ENCODE measurements around the gene CCDC3.

The CCDC3 gene

GRCh38 chr10:13048762-13049161 is 47.2 kb upstream of the CCDC3 start:
- no peak overlapping the region for H3K4me2 ChIP-seq (ENCODE audit: low read depth, low read length, poor library complexity, severe bottlenecking)
- TF ChIP-seq CTCF (IDR thresholded peaks at IDR 0.05; ENCODE audit: insufficient read depth, low read length, poor library complexity, severe bottlenecking) (no peak), EZH2phosphoT487 (conservative IDR thresholded peaks at IDR 0.05; ENCODE audit: low read length) (no peak)
- no peaks in the 10 kb centered on the region for H3K36me3 ChIP-seq (ENCODE audit: low read length)
- no peak overlapping the region for H2AFZ ChIP-seq (ENCODE audit: low read depth, low read length, severe bottlenecking)
- H3K9ac ChIP-seq (ENCODE audit: low read length) = no peak overlapping the region
- no peak overlapping the region for H3K4me3 ChIP-seq (ENCODE audit: insufficient read depth, low read length, poor library complexity, severe bottlenecking)
- H3K27me3 ChIP-seq (ENCODE audit: low read length) = no peaks in the 10 kb centered on the region; the same call in 1 of the 2 replicates
- H3F3A ChIP-seq (ENCODE audit: insufficient read depth) = no peaks in the 10 kb centered on the region
- H3K79me2 ChIP-seq (ENCODE audit: insufficient read depth, low read length) = no peaks in the 10 kb centered on the region
- no peaks in the 10 kb centered on the region for H3K9me2 ChIP-seq (replicated peaks; ENCODE audit: insufficient read depth, low read length)
- H3K9me3 ChIP-seq (ENCODE audit: insufficient read depth, low read length) = no peaks in the 10 kb centered on the region
- no peak overlapping the region for H3K27ac ChIP-seq (ENCODE audit: low read depth, low read length)
- no peaks in the 10 kb centered on the region for H4K20me1 ChIP-seq (ENCODE audit: low read depth, low read length)

GRCh38 chr10:13047529-13048206 is 46.2 kb upstream of the CCDC3 start:
- TF ChIP-seq CTCF (IDR thresholded peaks at IDR 0.05; ENCODE audit: insufficient read depth, low read length, poor library complexity, severe bottlenecking) (no peak), EZH2phosphoT487 (conservative IDR thresholded peaks at IDR 0.05; ENCODE audit: low read length) (no peak)
- no peak overlapping the region for H2AFZ ChIP-seq (ENCODE audit: low read depth, low read length, severe bottlenecking)

GRCh38 chr10:13046851-13047528 is 45.5 kb upstream of the CCDC3 start:
- Histone ChIP-seq H3K9me3 (ENCODE audit: insufficient read depth, low read length) (no peaks in the 10 kb centered on the region), H3F3A (ENCODE audit: insufficient read depth) (no peaks in the 10 kb centered on the region), H3K27me3 (ENCODE audit: low read length) (no peaks in the 10 kb centered on the region; the same call in 1 of the 2 replicates), H4K20me1 (ENCODE audit: low read depth, low read length) (no peaks in the 10 kb centered on the region), H3K4me3 (ENCODE audit: insufficient read depth, low read length, poor library complexity, severe bottlenecking) (no peak overlapping the region), H3K27ac (ENCODE audit: low read depth, low read length) (no peak overlapping the region), H3K9me2 (replicated peaks; ENCODE audit: insufficient read depth, low read length) (no peaks in the 10 kb centered on the region), H3K79me2 (ENCODE audit: insufficient read depth, low read length) (no peaks in the 10 kb centered on the region), H3K36me3 (ENCODE audit: low read length) (no peaks in the 10 kb centered on the region), H3K9ac (ENCODE audit: low read length) (no peak overlapping the region), H3K4me2 (ENCODE audit: low read depth, low read length, poor library complexity, severe bottlenecking) (no peak overlapping the region), H2AFZ (ENCODE audit: low read depth, low read length, severe bottlenecking) (no peak overlapping the region)
- TF ChIP-seq EZH2phosphoT487 (conservative IDR thresholded peaks at IDR 0.05; ENCODE audit: low read length) (no peak), CTCF (IDR thresholded peaks at IDR 0.05; ENCODE audit: insufficient read depth, low read length, poor library complexity, severe bottlenecking) (no peak)

More at GRCh38 chr10:13047529-13048206, 46.2 kb upstream of the CCDC3 start:
- H3K9me3 ChIP-seq (ENCODE audit: insufficient read depth, low read length) = no peaks in the 10 kb centered on the region
- no peaks in the 10 kb centered on the region for H3F3A ChIP-seq (ENCODE audit: insufficient read depth)
- H3K27me3 ChIP-seq (ENCODE audit: low read length) = no peaks in the 10 kb centered on the region; the same call in 1 of the 2 replicates
- no peaks in the 10 kb centered on the region for H3K36me3 ChIP-seq (ENCODE audit: low read length)
- no peak overlapping the region for H3K4me2 ChIP-seq (ENCODE audit: low read depth, low read length, poor library complexity, severe bottlenecking)
- H3K9me2 ChIP-seq (replicated peaks; ENCODE audit: insufficient read depth, low read length) = no peaks in the 10 kb centered on the region
- no peak overlapping the region for H3K4me3 ChIP-seq (ENCODE audit: insufficient read depth, low read length, poor library complexity, severe bottlenecking)
- H4K20me1 ChIP-seq (ENCODE audit: low read depth, low read length) = no peaks in the 10 kb centered on the region
- H3K9ac ChIP-seq (ENCODE audit: low read length) = no peak overlapping the region
- H3K27ac ChIP-seq (ENCODE audit: low read depth, low read length) = no peak overlapping the region
- H3K79me2 ChIP-seq (ENCODE audit: insufficient read depth, low read length) = no peaks in the 10 kb centered on the region
